AG09309 (cell line): ENCODE measurements around the gene DDX23.

Experiments
- DNase-seq: peaks from one replicate; pipeline ENCODE4 v3.0.0-alpha.2; 2010; ENCODE audit warnings: low read depth
- H3K4me3 ChIP-seq: 2 replicates; pipeline ENCODE4 v1.5.1; 2011; ENCODE audit warnings: mild to moderate bottlenecking, low read depth, low read length, moderate library complexity; ENCODE audit not compliant: control insufficient read depth
- TF ChIP-seq, protein P1 (sequence below): IDR thresholded peaks from 2 replicates; pipeline ENCODE4 v1.5.1; 2011; ENCODE audit warnings: mild to moderate bottlenecking, low read depth, low read length, inconsistent platforms; ENCODE audit not compliant: insufficient read depth, control insufficient read depth; ENCODE audit errors: missing control alignments

Gene DDX23

DNA sequence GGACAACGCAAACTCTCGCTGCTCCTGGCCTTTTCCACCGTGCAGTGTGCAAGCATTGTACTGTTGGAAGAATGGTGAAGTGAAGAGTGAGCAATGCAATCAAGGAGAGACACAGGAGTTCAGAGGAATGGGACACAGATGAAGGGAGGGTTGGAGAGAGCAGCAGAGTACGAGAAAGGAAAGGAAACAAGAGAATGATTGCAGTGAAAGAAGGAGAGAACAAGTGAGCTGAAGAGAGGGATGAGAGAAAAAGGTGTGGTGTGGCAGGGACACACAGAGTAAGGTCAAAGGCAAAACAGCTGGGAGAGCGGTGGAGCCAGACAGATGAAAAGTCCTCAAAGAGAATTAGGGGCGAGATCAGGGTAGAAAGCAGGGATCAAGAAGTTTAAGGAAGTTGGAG, 20.7 kb downstream of the DDX23 start:
- H3K4me3 ChIP-seq = no peak overlapping the region
- DNase-seq = no peak
- TF ChIP-seq, protein P1, sequence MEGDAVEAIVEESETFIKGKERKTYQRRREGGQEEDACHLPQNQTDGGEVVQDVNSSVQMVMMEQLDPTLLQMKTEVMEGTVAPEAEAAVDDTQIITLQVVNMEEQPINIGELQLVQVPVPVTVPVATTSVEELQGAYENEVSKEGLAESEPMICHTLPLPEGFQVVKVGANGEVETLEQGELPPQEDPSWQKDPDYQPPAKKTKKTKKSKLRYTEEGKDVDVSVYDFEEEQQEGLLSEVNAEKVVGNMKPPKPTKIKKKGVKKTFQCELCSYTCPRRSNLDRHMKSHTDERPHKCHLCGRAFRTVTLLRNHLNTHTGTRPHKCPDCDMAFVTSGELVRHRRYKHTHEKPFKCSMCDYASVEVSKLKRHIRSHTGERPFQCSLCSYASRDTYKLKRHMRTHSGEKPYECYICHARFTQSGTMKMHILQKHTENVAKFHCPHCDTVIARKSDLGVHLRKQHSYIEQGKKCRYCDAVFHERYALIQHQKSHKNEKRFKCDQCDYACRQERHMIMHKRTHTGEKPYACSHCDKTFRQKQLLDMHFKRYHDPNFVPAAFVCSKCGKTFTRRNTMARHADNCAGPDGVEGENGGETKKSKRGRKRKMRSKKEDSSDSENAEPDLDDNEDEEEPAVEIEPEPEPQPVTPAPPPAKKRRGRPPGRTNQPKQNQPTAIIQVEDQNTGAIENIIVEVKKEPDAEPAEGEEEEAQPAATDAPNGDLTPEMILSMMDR = no peak

DNA sequence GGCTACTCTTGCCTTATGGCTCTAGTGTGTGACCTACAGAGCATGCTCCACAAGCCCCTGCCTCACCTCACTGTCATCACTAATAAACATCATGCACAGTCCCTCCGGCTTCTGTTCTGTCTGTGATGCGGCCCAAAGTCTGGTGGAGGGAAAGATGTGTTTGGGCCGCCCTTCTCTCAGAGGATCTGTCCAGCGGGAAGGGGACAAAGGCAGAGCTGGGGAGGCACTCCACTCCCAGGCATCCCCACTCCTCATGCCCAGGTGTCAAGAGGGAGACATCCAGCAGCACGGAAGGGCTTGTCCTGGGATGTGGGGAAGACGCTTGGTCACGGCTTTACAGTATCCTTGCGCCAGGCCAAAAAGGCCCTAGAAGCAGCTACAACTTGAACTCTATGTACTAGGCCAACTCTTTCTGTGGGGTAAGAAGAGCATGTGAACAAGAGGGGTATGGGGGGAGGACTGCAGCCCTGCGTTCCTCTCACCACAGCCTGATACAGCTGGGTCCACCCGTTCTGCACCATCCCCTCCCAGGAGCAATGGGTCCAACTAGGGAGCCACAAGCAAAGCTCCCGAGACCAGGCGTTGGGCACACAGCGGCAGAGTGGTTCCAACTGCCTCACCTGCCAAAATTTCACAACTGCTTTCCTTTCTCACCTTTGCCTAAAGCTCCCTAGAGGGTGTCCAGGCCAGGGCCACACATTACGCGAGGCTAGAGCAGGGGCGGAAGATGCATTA, 23.0 kb downstream of the DDX23 start:
- TF ChIP-seq, protein P1 = no peak
- no peak for DNase-seq
- no peak overlapping the region for H3K4me3 ChIP-seq

DNA sequence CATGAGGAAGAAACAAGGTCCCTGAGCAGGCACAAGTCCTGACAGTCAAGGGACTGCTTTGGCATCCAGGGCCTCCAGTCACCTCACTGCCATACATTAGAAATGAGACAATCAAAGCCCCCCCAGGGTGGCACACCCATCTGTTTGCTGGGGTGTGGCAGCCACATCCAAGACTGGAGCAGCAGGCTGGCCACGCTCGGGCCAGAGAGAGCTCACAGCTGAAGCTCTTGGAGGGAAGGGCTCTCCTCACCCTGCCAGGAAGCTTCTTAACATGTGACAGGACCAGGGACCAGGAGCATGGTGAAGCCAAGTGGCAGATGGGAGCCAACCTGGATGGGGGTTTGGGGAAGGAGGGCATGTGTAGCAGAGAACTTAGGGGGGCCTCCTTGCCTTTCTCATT, 23.7 kb downstream of the DDX23 start:
- no peak for DNase-seq
- TF ChIP-seq, protein P1 = no peak

DNA sequence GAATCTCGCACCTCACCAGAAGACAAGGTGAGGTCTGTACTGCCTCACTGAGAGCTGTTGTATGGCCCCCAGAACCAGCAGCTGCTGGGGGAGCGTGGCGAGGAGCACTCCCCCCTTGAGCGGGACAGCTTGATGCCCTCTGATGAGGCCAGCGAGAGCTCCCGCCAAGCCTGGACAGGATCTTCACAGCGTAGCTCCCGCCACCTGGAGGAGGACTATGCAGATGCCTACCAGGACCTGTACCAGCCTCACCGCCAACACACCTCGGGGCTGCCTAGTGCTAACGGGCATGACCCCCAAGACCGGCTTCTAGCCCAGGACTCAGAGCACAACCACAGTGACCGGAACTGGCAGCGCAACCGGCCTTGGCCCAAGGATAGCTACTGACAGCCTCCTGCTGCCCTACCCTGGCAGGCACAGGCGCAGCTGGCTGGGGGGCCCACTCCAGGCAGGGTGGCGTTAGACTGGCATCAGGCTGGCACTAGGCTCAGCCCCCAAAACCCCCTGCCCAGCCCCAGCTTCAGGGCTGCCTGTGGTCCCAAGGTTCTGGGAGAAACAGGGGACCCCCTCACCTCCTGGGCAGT, 24.4 kb downstream of the DDX23 start:
- TF ChIP-seq, protein P1 = no peak
- DNase-seq = no peak
- no peak overlapping the region for H3K4me3 ChIP-seq

More for the DNA sequence above, 23.7 kb downstream of the DDX23 start:
- H3K4me3 ChIP-seq = no peak overlapping the region

DNA sequence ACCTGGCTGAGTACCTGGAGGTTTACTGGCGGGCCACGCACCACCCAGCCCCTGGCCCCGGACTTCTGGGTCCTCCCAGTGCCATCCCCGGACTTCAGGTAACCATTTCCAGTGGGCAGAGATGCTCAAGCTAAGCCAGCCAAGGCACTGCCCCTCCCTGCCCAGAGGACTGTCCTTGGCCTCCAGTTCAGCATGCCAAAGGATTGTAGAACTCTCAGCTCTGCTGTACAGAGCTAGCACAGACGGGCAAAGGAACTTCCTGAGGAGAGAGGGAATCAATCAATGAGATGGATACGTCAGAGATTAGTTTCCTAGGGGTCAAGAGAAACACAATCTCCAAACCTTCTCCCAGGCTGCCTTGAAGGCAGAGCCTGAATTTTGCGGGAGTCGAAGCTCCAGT, 24.9 kb downstream of the DDX23 start:
- DNase-seq = no peak
- no peak overlapping the region for H3K4me3 ChIP-seq
- TF ChIP-seq, protein P1 = no peak

DNA sequence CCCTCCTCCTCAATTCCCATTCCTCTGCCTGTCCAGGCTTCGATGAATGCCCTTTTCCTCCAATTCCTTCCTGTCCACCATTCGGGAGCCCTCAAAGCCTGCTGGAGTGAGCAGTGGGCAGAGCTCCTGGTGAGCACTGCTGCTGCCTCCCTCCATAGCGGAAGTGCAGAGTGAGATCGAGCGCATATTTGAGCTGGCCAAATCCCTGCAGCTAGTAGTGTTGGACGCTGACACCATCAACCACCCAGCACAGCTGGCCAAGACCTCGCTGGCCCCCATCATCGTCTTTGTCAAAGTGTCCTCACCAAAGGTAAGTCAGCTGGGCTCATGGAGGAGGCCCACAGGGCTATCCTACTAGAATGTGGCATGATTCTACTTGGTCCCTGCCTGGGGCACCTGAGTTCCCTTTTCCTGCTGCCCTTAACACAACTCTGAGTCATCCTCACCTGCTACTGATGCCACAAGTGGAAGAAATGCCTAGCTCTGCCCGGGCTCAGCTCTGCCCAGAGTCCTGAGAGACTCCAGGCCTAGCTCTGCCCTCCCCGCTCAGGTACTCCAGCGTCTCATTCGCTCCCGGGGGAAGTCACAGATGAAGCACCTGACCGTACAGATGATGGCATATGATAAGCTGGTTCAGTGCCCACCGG, 25.6 kb downstream of the DDX23 start:
- TF ChIP-seq, protein P1 = no peak
- no peak for DNase-seq
- no peak overlapping the region for H3K4me3 ChIP-seq
